ENCODE measurements around the gene SNX5. TPM values are rescaled to one million over a fixed set of nuclear protein-coding genes. Genes with fewer than 3 reads are reported as not detected.

SNX5 gene
- total and polyA plus RNA-seq, 9 of the 15 experiments (the other 6 are each of a cell fraction or from before 2014, with no cell fraction given), result 53.5 to 276 (median 160) TPM

GRCh38 chr20:17938871-17939619, 29.5 kb downstream of the SNX5 start (continued):
- 0 out of 2 replicates have a peak, but pooled peaks have one; percentile 50 for TF ChIP-seq CC2D1A (IDR thresholded peaks at IDR 0.05)
- peak; percentile 40; the same call in 1 of the 2 replicates for TF ChIP-seq CTBP1 (IDR thresholded peaks at IDR 0.05; ENCODE audit: borderline replicate concordance)
- TF ChIP-seq L3MBTL2 (IDR thresholded peaks at IDR 0.05), result peak; percentile 60
- TF ChIP-seq SIN3B (IDR thresholded peaks at IDR 0.05; ENCODE audit: low read depth), result no peak
- peak in 1 of 2 experiments; percentile 16 for TF ChIP-seq E2F6 (IDR thresholded peaks at IDR 0.05; ENCODE audit: borderline replicate concordance in 1 of 2, extremely low read depth in 1 of 2, insufficient read depth in 1 of 2, insufficient read length in 1 of 2, low read depth in 1 of 2, low read length in 1 of 2, poor library complexity in 1 of 2, severe bottlenecking in 1 of 2)
- peak; percentile 91 for TF ChIP-seq TFAP4 (CRISPR knock-in tag; IDR thresholded peaks at IDR 0.05; ENCODE audit: borderline replicate concordance)
- peak; percentile 80 to 92 (median 88) for TF ChIP-seq CTCF (IDR thresholded peaks at IDR 0.05 in 2 of 3, conservative IDR thresholded peaks at IDR 0.05 in 1 of 3; ENCODE audit: insufficient read depth in 2 of 3, low read depth in 1 of 3, low read length in 3 of 3)
- TF ChIP-seq ATF7 (IDR thresholded peaks at IDR 0.05), result peak; percentile 34; the same call in 1 of the 2 replicates
- TF ChIP-seq ARID2 (IDR thresholded peaks at IDR 0.05), result peak; percentile 54; the same call in 1 of the 2 replicates
- 0 out of 2 replicates have a peak, but pooled peaks have one; percentile 18 for TF ChIP-seq EP400 (IDR thresholded peaks at IDR 0.05)

All from K562 (cell line).